GM23338 (cell line): Measurements from ENCODE around the gene SORCS2. TPM values are rescaled to one million over a fixed set of nuclear protein-coding genes. Genes with fewer than 3 reads are reported as not detected.

ENCODE experiments used
- ATAC-seq: fragments of 200-7000 bp; cut with Tn5 transposase; 3 replicates; pipeline ENCODE4 v1.9.1; 2020
- DNase-seq: peaks from one replicate; pipeline ENCODE4 v3.0.0-alpha.2; 2015; ENCODE audit warnings: low spot score
- H2AFZ ChIP-seq: fragments of 200-600 bp; sonication (generic); 2 replicates; pipeline ENCODE4 v1.8.0; 2016; ENCODE audit warnings: antibody characterized with exemption, mild to moderate bottlenecking, moderate library complexity
- H3F3A ChIP-seq: fragments of 200-600 bp; sonication (generic); replicated peaks from 2 replicates; pipeline ENCODE4 v1.8.0; 2017; ENCODE audit warnings: antibody characterized with exemption, mixed run types, low read depth
- H3K27ac ChIP-seq: fragments of 200-600 bp; sonication (generic); 2 replicates; pipeline ENCODE4 v1.6.1; 2016; ENCODE audit warnings: low read depth
- H3K27me3 ChIP-seq: fragments of 200-600 bp; sonication (generic); 2 replicates; pipeline ENCODE4 v1.8.0; 2016; ENCODE audit warnings: mild to moderate bottlenecking, mixed run types, moderate library complexity; ENCODE audit not compliant: insufficient read depth
- H3K36me3 ChIP-seq: fragments of 200-600 bp; sonication (generic); 2 replicates; pipeline ENCODE4 v1.8.0; 2016; ENCODE audit warnings: mild to moderate bottlenecking; ENCODE audit not compliant: insufficient read depth
- H3K4me1 ChIP-seq: fragments of 200-600 bp; sonication (generic); 2 replicates; pipeline ENCODE4 v1.8.0; 2016; ENCODE audit warnings: mild to moderate bottlenecking, moderate library complexity; ENCODE audit not compliant: insufficient read depth
- H3K4me2 ChIP-seq: fragments of 200-600 bp; sonication (generic); 2 replicates; pipeline ENCODE4 v1.7.1; 2017; ENCODE audit warnings: mixed run types
- H3K4me3 ChIP-seq: fragments of 200-600 bp; sonication (generic); 2 replicates; pipeline ENCODE4 v1.6.1; 2016; ENCODE audit warnings: mixed run types
- H3K79me2 ChIP-seq: fragments of 200-600 bp; sonication (generic); replicated peaks from 2 replicates; pipeline ENCODE4 v1.8.0; 2017; ENCODE audit warnings: mild to moderate bottlenecking; ENCODE audit not compliant: insufficient read depth
- H3K9me2 ChIP-seq: fragments of 200-600 bp; sonication (generic); 2 replicates; pipeline ENCODE4 v1.8.0; 2017; ENCODE audit not compliant: insufficient read depth
- H4K20me1 ChIP-seq: fragments of 200-600 bp; sonication (generic); replicated peaks from 2 replicates; pipeline ENCODE4 v1.8.0; 2017; ENCODE audit warnings: mild to moderate bottlenecking; ENCODE audit not compliant: insufficient read depth
- H3K27ac Mint-ChIP-seq: 2 replicates; pipeline ENCODE4 v1.8.0; 2020; ENCODE audit warnings: inconsistent platforms, mild to moderate bottlenecking, moderate library complexity, mixed read lengths
- H3K27me3 Mint-ChIP-seq: 3 replicates; pipeline ENCODE4 v1.8.0; 2022; ENCODE audit warnings: low read depth, mild to moderate bottlenecking, moderate library complexity, mixed read lengths, inconsistent platforms; ENCODE audit not compliant: insufficient read depth, poor library complexity
- H3K36me3 Mint-ChIP-seq: 3 replicates; pipeline ENCODE4 v1.8.0; 2021; ENCODE audit warnings: low read depth, mild to moderate bottlenecking, inconsistent platforms, moderate library complexity, mixed read lengths
- H3K4me1 Mint-ChIP-seq: 3 replicates; pipeline ENCODE4 v1.8.0; 2020; ENCODE audit warnings: mild to moderate bottlenecking, inconsistent platforms, mixed read lengths
- H3K4me3 Mint-ChIP-seq: 3 replicates; pipeline ENCODE4 v1.8.0; 2021; ENCODE audit warnings: moderate library complexity, mild to moderate bottlenecking, inconsistent platforms, mixed read lengths
- H3K9me3 Mint-ChIP-seq: 3 replicates; pipeline ENCODE4 v1.8.0; 2020; ENCODE audit warnings: moderate library complexity, mild to moderate bottlenecking, inconsistent platforms, mixed read lengths
- CREB1 ChIP-seq: fragments of 250-450 bp; sonication (Bioruptor Pico); IDR thresholded peaks from 2 replicates; pipeline ENCODE4 v1.5.0; 2020; ENCODE audit warnings: low read depth, mild to moderate bottlenecking, moderate library complexity
- CTCF ChIP-seq, 2 experiments: fragments of 200-600 bp in 1 of 2; sonication (generic) in 1 of 2; conservative IDR thresholded peaks; 2 replicates each; pipeline versions ENCODE4 v1.5.1 to v1.6.1; 2016 to 2017; ENCODE audit warnings: antibody characterized with exemption in 2 of 2, low read depth in 2 of 2, mild to moderate bottlenecking in 2 of 2, moderate library complexity in 1 of 2
- EZH2 ChIP-seq: fragments of 200-600 bp; sonication (generic); IDR thresholded peaks from one replicate; pipeline ENCODE4 v1.8.0; 2017; ENCODE audit warnings: antibody characterized with exemption, mild to moderate bottlenecking, low read depth; ENCODE audit not compliant: unreplicated experiment
- EZH2phosphoT487 ChIP-seq: fragments of 200-600 bp; sonication (generic); IDR thresholded peaks from one replicate; pipeline ENCODE4 v1.8.1; 2018; ENCODE audit warnings: antibody characterized with exemption; ENCODE audit not compliant: unreplicated experiment
- JUNB ChIP-seq: IDR thresholded peaks from one replicate; pipeline ENCODE4 v1.6.1; 2016; ENCODE audit warnings: antibody characterized with exemption; ENCODE audit not compliant: unreplicated experiment
- NANOG ChIP-seq: IDR thresholded peaks from 2 replicates; pipeline ENCODE4 v1.6.1; 2016; ENCODE audit warnings: antibody characterized with exemption, borderline replicate concordance
- POLR2AphosphoS5 ChIP-seq: IDR thresholded peaks from 2 replicates; pipeline ENCODE4 v1.6.1; 2016; ENCODE audit warnings: antibody characterized with exemption, low read depth
- REST ChIP-seq: IDR thresholded peaks from one replicate; pipeline ENCODE4 v1.6.1; 2018; ENCODE audit warnings: antibody characterized with exemption; ENCODE audit not compliant: unreplicated experiment
- STAT1 ChIP-seq: IDR thresholded peaks from one replicate; pipeline ENCODE4 v1.6.1; 2016; ENCODE audit warnings: antibody characterized with exemption; ENCODE audit not compliant: unreplicated experiment
- ZNF114 ChIP-seq: fragments of 250-450 bp; sonication (Bioruptor Pico); IDR thresholded peaks from 2 replicates; pipeline ENCODE4 v1.5.0; 2020; ENCODE audit warnings: mild to moderate bottlenecking, moderate library complexity
- ZNF331 ChIP-seq: fragments of 250-450 bp; sonication (Bioruptor Pico); IDR thresholded peaks from 2 replicates; pipeline ENCODE4 v1.5.0; 2020; ENCODE audit warnings: low read depth, mild to moderate bottlenecking, moderate library complexity
- ZNF462 ChIP-seq: fragments of 250-450 bp; sonication (Bioruptor Pico); IDR thresholded peaks from 2 replicates; pipeline ENCODE4 v1.5.0; 2020; ENCODE audit warnings: mild to moderate bottlenecking, moderate library complexity
- polyA plus RNA-seq: library from polyadenylated mRNA; unstranded; fragments of >200 nt; fragmentation: Nextera tagmentation; extraction: Ambion mirVana; gene quantifications from 2 replicates; pipeline ENCODE4 v1.2.1, GENCODE V29; 2016
- total RNA-seq: library from RNA; depleted of rRNA; stranded (reverse); fragments of >200 nt; shearing (Covaris generic); gene quantifications from 2 replicates; pipeline ENCODE4 v1.2.3, GENCODE V29; 2014
- TF ChIP-seq, protein P1 (sequence below): IDR thresholded peaks from 2 replicates; pipeline ENCODE4 v1.6.1; 2016; ENCODE audit warnings: antibody characterized with exemption

Gene SORCS2
- total and polyA plus RNA-seq, 2 experiments from 2014 or later = 0.47 to 2.4 TPM

DNA sequence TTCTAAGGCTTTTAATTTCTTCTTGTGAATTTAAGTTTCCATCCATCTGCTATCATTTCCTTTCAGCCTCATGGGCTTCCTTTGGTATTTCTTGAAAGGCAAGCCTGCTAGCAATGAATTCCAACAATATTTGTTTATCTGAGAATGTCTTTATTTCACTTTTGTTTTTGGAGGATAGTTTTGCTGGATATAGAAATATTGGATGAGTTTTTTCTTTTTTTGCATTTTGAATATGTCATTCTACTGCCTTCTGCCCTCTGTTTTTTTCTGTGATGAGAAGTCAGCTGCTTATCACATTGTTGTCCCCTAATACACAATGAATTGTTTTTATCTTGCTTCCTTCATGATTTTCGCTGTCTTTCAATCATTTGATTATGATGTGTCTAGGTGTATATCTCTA, 13.2 kb upstream of the SORCS2 start:
- H3K9me2 ChIP-seq = no peaks in the 10 kb centered on the region
- no peaks in the 10 kb centered on the region for H3F3A ChIP-seq
- no peaks in the 10 kb centered on the region for H3K27me3 ChIP-seq
- TF ChIP-seq, protein P1, sequence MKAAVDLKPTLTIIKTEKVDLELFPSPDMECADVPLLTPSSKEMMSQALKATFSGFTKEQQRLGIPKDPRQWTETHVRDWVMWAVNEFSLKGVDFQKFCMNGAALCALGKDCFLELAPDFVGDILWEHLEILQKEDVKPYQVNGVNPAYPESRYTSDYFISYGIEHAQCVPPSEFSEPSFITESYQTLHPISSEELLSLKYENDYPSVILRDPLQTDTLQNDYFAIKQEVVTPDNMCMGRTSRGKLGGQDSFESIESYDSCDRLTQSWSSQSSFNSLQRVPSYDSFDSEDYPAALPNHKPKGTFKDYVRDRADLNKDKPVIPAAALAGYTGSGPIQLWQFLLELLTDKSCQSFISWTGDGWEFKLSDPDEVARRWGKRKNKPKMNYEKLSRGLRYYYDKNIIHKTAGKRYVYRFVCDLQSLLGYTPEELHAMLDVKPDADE = no peak
- no peak for TF ChIP-seq POLR2AphosphoS5
- TF ChIP-seq NANOG = no peak
- no peak for TF ChIP-seq REST
- TF ChIP-seq JUNB = no peak
- TF ChIP-seq STAT1 = no peak
- no peak for TF ChIP-seq CREB1 (CRISPR knock-in tag)
- no peak for TF ChIP-seq EZH2
- TF ChIP-seq EZH2phosphoT487 = no peak
- no peak for TF ChIP-seq ZNF462 (CRISPR knock-in tag)
- no peak for TF ChIP-seq CTCF (conservative IDR thresholded peaks at IDR 0.05; ENCODE audit: low read depth in 2 of 2)
- no peak for TF ChIP-seq ZNF331 (CRISPR knock-in tag)
- no peak for TF ChIP-seq ZNF114 (CRISPR knock-in tag)
- Mint-ChIP-seq H3K4me1 (no peaks in the 10 kb centered on the region), H3K36me3 (no peaks in the 10 kb centered on the region; the same call in 2 of the 3 replicates), H3K9me3 (peaks cover 12% of the 10 kb centered on the region; the same call in 2 of the 3 replicates), H3K27ac (no peak overlapping the region), H3K27me3 (no peaks in the 10 kb centered on the region), H3K4me3 (no peak overlapping the region)
- H3K4me1 ChIP-seq = no peaks in the 10 kb centered on the region
- no peak for ATAC-seq
- H3K4me2 ChIP-seq = no peak overlapping the region
- H3K79me2 ChIP-seq = no peaks in the 10 kb centered on the region
- no peak overlapping the region for H3K4me3 ChIP-seq
- H4K20me1 ChIP-seq = no peaks in the 10 kb centered on the region
- no peak overlapping the region for H3K27ac ChIP-seq
- no peak for DNase-seq
- H3K36me3 ChIP-seq = no peaks in the 10 kb centered on the region
- H2AFZ ChIP-seq = no peak overlapping the region
